Activated CD4-positive, alpha-beta memory T cell treated with anti-CD3 and anti-CD28 coated beads, Interleukin-2, amount 10 ng/mL, durations not matched to agents 7 days and 5 days (primary cell): ENCODE data around the gene ACER3. TPM values are rescaled to one million over a fixed set of nuclear protein-coding genes. Genes with fewer than 3 reads are reported as not detected.
"Not testable (repeated sequence)": the region's sequence is repeated elsewhere in the genome, so short reads cannot be mapped to it uniquely, and the experiment has no call there.

ENCODE experiments used
- CTCF ChIA-PET: fragments of 350-600 bp; sonication (Branson Sonifier 250); formaldehyde crosslinking; loops from one replicate; lab custom pipeline; 2021; ENCODE audit warnings: antibody characterized with exemption, inconsistent platforms; lab: Charles Lee
- POLR2A ChIA-PET: fragments of 350-600 bp; sonication (Branson Sonifier 250); formaldehyde crosslinking; loops from one replicate; lab custom pipeline; 2021; ENCODE audit warnings: antibody characterized with exemption; lab: Charles Lee
- DNase-seq: peaks from one replicate; pipeline ENCODE4 v3.0.0-alpha.2; 2020
- H3K27ac Mint-ChIP-seq: one replicate; pipeline ENCODE4 v1.8.0; 2021; ENCODE audit warnings: mild to moderate bottlenecking, mixed read lengths
- H3K27me3 Mint-ChIP-seq: one replicate; pipeline ENCODE4 v1.8.0; 2021; ENCODE audit warnings: mixed read lengths
- H3K36me3 Mint-ChIP-seq: one replicate; pipeline ENCODE4 v1.8.0; 2021; ENCODE audit warnings: low read depth, mixed read lengths
- H3K4me1 Mint-ChIP-seq: one replicate; pipeline ENCODE4 v1.8.0; 2021; ENCODE audit warnings: mixed read lengths
- H3K4me3 Mint-ChIP-seq: one replicate; pipeline ENCODE4 v1.8.0; 2021; ENCODE audit warnings: mild to moderate bottlenecking, mixed read lengths
- H3K9me3 Mint-ChIP-seq: one replicate; pipeline ENCODE4 v1.8.0; 2021; ENCODE audit warnings: mixed read lengths
- total RNA-seq, 2 experiments: library from RNA; stranded (reverse); gene quantifications; one replicate each; pipeline ENCODE4 v1.2.3, GENCODE V29; 2021

ACER3 gene
- total RNA-seq, 2 experiments from 2014 or later = 10.3 to 12.2 TPM

- ChIA-PET CTCF (interaction anchor here (2.2 to 5.2 kb wide), 2 partner anchors 10 to 35 kb away, joined by 6 to 32 read pairs; no protein-coding TSS in a partner anchor), POLR2A (interaction anchor here (2.1 kb wide), 1 partner anchor 27 kb away, joined by 6 read pairs; no protein-coding TSS in a partner anchor)
- no peak overlapping the region for H3K27ac Mint-ChIP-seq
- peaks cover 8% of the 10 kb centered on the region for H3K27me3 Mint-ChIP-seq
- DNase-seq = no peak
- H3K36me3 Mint-ChIP-seq = no peaks in the 10 kb centered on the region
- H3K9me3 Mint-ChIP-seq = peaks cover 5% of the 10 kb centered on the region
- no peak overlapping the region for H3K4me3 Mint-ChIP-seq
- H3K4me1 Mint-ChIP-seq = peaks cover 1% of the 10 kb centered on the region
These were observed 194.4 kb downstream of the ACER3 start for GRCh38 chr11:77055101-77055561.

GRCh38 chr11:77055913-77056312 is 195.2 kb downstream of the ACER3 start:
- Mint-ChIP-seq H3K9me3 (peaks cover 5% of the 10 kb centered on the region), H3K36me3 (no peaks in the 10 kb centered on the region), H3K27ac (no peak overlapping the region), H3K27me3 (peaks cover 15% of the 10 kb centered on the region), H3K4me3 (no peak overlapping the region), H3K4me1 (peaks cover 1% of the 10 kb centered on the region)
- ChIA-PET POLR2A (no interaction called here), CTCF (interaction anchor here (5.2 kb wide), 1 partner anchor 35 kb away, joined by 32 read pairs; no protein-coding TSS in a partner anchor)
- DNase-seq = no peak

- no peak overlapping the region for H3K27ac Mint-ChIP-seq
- no peaks in the 10 kb centered on the region for H3K36me3 Mint-ChIP-seq
- H3K4me3 Mint-ChIP-seq = no peak overlapping the region
- CTCF ChIA-PET = interaction anchor here (1.2 kb wide), 1 partner anchor 10 kb away, joined by 3 read pairs; no protein-coding TSS in a partner anchor
- DNase-seq = no peak
- H3K4me1 Mint-ChIP-seq = peaks cover 1% of the 10 kb centered on the region
- POLR2A ChIA-PET = no interaction called here
- peaks cover 22% of the 10 kb centered on the region for H3K27me3 Mint-ChIP-seq
- peaks cover 6% of the 10 kb centered on the region for H3K9me3 Mint-ChIP-seq
These were observed 196.2 kb downstream of the ACER3 start for GRCh38 chr11:77056814-77057402.

- DNase-seq = no peak
- H3K4me3 Mint-ChIP-seq = no peak overlapping the region
- CTCF ChIA-PET = interaction anchor here (1.1 to 1.2 kb wide), 3 partner anchors 10 to 33 kb away, joined by 3 read pairs; no protein-coding TSS in a partner anchor
- POLR2A ChIA-PET = no interaction called here
- no peaks in the 10 kb centered on the region for H3K36me3 Mint-ChIP-seq
- H3K9me3 Mint-ChIP-seq = peaks cover 6% of the 10 kb centered on the region
- H3K27ac Mint-ChIP-seq = no peak overlapping the region
- peaks cover 22% of the 10 kb centered on the region for H3K27me3 Mint-ChIP-seq
- H3K4me1 Mint-ChIP-seq = peaks cover 1% of the 10 kb centered on the region
These were observed 197.3 kb downstream of the ACER3 start for GRCh38 chr11:77057938-77058474.

GRCh38 chr11:77058900-77059299 is 198.2 kb downstream of the ACER3 start:
- Mint-ChIP-seq H3K27ac (no peak overlapping the region), H3K4me1 (peaks cover 1% of the 10 kb centered on the region), H3K36me3 (no peaks in the 10 kb centered on the region), H3K9me3 (peaks cover 6% of the 10 kb centered on the region), H3K27me3 (peaks cover 22% of the 10 kb centered on the region), H3K4me3 (no peak overlapping the region)
- no peak for DNase-seq
- POLR2A ChIA-PET = no interaction called here
- CTCF ChIA-PET = interaction anchor here (1.1 kb wide), 2 partner anchors 11 to 32 kb away, joined by 3 read pairs; no protein-coding TSS in a partner anchor

- Mint-ChIP-seq H3K27me3 (peaks cover 28% of the 10 kb centered on the region), H3K9me3 (peaks cover 6% of the 10 kb centered on the region), H3K27ac (no peak overlapping the region), H3K4me1 (no peaks in the 10 kb centered on the region), H3K36me3 (no peaks in the 10 kb centered on the region), H3K4me3 (no peak overlapping the region)
- POLR2A ChIA-PET = no interaction called here
- no peak for DNase-seq
- CTCF ChIA-PET = interaction anchor here (2.0 kb wide), 1 partner anchor 31 kb away, joined by 8 read pairs; no protein-coding TSS in a partner anchor
These were observed 199.1 kb downstream of the ACER3 start for GRCh38 chr11:77059806-77060205.

GRCh38 chr11:77060234-77060633 is 199.5 kb downstream of the ACER3 start:
- peaks cover 31% of the 10 kb centered on the region for H3K27me3 Mint-ChIP-seq
- no peaks in the 10 kb centered on the region for H3K4me1 Mint-ChIP-seq
- POLR2A ChIA-PET = no interaction called here
- H3K4me3 Mint-ChIP-seq = no peak overlapping the region
- CTCF ChIA-PET = interaction anchor here (2.0 kb wide), 1 partner anchor 31 kb away, joined by 8 read pairs; no protein-coding TSS in a partner anchor
- peaks cover 6% of the 10 kb centered on the region for H3K9me3 Mint-ChIP-seq
- no peak overlapping the region for H3K27ac Mint-ChIP-seq
- H3K36me3 Mint-ChIP-seq = no peaks in the 10 kb centered on the region
- DNase-seq = no peak

- H3K36me3 Mint-ChIP-seq, POLR2A ChIA-PET, DNase-seq, H3K27ac Mint-ChIP-seq, H3K4me3 Mint-ChIP-seq, H3K9me3 Mint-ChIP-seq, H3K4me1 Mint-ChIP-seq: not testable (repeated sequence)
- peaks cover 39% of the 10 kb centered on the region for H3K27me3 Mint-ChIP-seq
- CTCF ChIA-PET = interaction anchor here (2.0 kb wide), 1 partner anchor 30 kb away, joined by 8 read pairs; no protein-coding TSS in a partner anchor
These were observed 200.5 kb downstream of the ACER3 start for GRCh38 chr11:77061258-77061657.

- POLR2A ChIA-PET = no interaction called here
- peaks cover 4% of the 10 kb centered on the region for H3K4me1 Mint-ChIP-seq
- peaks cover 39% of the 10 kb centered on the region for H3K27me3 Mint-ChIP-seq
- no peak overlapping the region for H3K27ac Mint-ChIP-seq
- no peak for DNase-seq
- H3K4me3 Mint-ChIP-seq = no peak overlapping the region
- peaks cover 2% of the 10 kb centered on the region for H3K9me3 Mint-ChIP-seq
- CTCF ChIA-PET = interaction anchor here (0.7 to 2.6 kb wide), 4 partner anchors 16 to 113 kb away, joined by 3 to 13 read pairs (median 4); no protein-coding TSS in a partner anchor
- H3K36me3 Mint-ChIP-seq = no peaks in the 10 kb centered on the region
These were observed 202.2 kb downstream of the ACER3 start for GRCh38 chr11:77062924-77063323.

GRCh38 chr11:77063407-77063806 is 202.7 kb downstream of the ACER3 start:
- Mint-ChIP-seq H3K27ac (no peak overlapping the region), H3K4me3 (no peak overlapping the region), H3K27me3 (peaks cover 42% of the 10 kb centered on the region), H3K4me1 (peaks cover 4% of the 10 kb centered on the region), H3K36me3 (no peaks in the 10 kb centered on the region), H3K9me3 (peaks cover 2% of the 10 kb centered on the region)
- ChIA-PET CTCF (interaction anchor here (0.7 to 2.6 kb wide), 4 partner anchors 16 to 112 kb away, joined by 3 to 13 read pairs (median 4); no protein-coding TSS in a partner anchor), POLR2A (no interaction called here)
- no peak for DNase-seq

GRCh38 chr11:77063861-77064260 is 203.1 kb downstream of the ACER3 start:
- no peak for DNase-seq
- ChIA-PET CTCF (interaction anchor here (0.7 to 2.6 kb wide), 2 partner anchors 16 to 27 kb away, joined by 3 to 13 read pairs; no protein-coding TSS in a partner anchor), POLR2A (no interaction called here)
- Mint-ChIP-seq H3K36me3 (no peaks in the 10 kb centered on the region), H3K27me3 (peaks cover 43% of the 10 kb centered on the region), H3K4me1 (peaks cover 4% of the 10 kb centered on the region), H3K27ac (no peak overlapping the region), H3K4me3 (no peak overlapping the region), H3K9me3 (peaks cover 2% of the 10 kb centered on the region)

- Mint-ChIP-seq H3K27me3 (peaks cover 40% of the 10 kb centered on the region), H3K4me1 (peaks cover 4% of the 10 kb centered on the region), H3K9me3 (peaks cover 2% of the 10 kb centered on the region), H3K4me3 (no peak overlapping the region), H3K27ac (no peak overlapping the region), H3K36me3 (no peaks in the 10 kb centered on the region)
- no peak for DNase-seq
- POLR2A ChIA-PET = interaction anchor here (1.2 kb wide), 1 partner anchor 17 kb away, joined by 3 read pairs; no protein-coding TSS in a partner anchor
- CTCF ChIA-PET = interaction anchor here (1.4 kb wide), 1 partner anchor 17 kb away, joined by 6 read pairs; no protein-coding TSS in a partner anchor
These were observed 204.0 kb downstream of the ACER3 start for GRCh38 chr11:77064648-77065217.

GRCh38 chr11:77065878-77066228 is 205.1 kb downstream of the ACER3 start:
- Mint-ChIP-seq H3K36me3 (no peaks in the 10 kb centered on the region), H3K27me3 (peaks cover 36% of the 10 kb centered on the region), H3K27ac (no peak overlapping the region), H3K9me3 (peaks cover 2% of the 10 kb centered on the region), H3K4me1 (peaks cover 4% of the 10 kb centered on the region), H3K4me3 (peak overlapping the region; percentile 67)
- no peak for DNase-seq
- POLR2A ChIA-PET = no interaction called here
- CTCF ChIA-PET = interaction anchor here (1.4 kb wide), 2 partner anchors 18 to 25 kb away, joined by 5 to 6 read pairs; no protein-coding TSS in a partner anchor
